DOHH2 (cell line): ENCODE measurements around the gene NETO2.

ENCODE experiments used
- H3F3A ChIP-seq: fragments of 200-600 bp; sonication (generic), shearing (Covaris generic); 2 replicates; pipeline ENCODE4 v1.6.0; 2016; ENCODE audit warnings: antibody characterized with exemption, mild to moderate bottlenecking; ENCODE audit not compliant: control insufficient read depth, insufficient read depth
- H3K27ac ChIP-seq: fragments of 200-600 bp; sonication (generic); 2 replicates; pipeline ENCODE4 v1.5.1; 2014; ENCODE audit warnings: low read depth, mild to moderate bottlenecking, low read length, moderate library complexity
- H3K27me3 ChIP-seq: fragments of 200-600 bp; sonication (generic); 2 replicates; pipeline ENCODE4 v1.6.1; 2014; ENCODE audit warnings: mild to moderate bottlenecking, low read length, mixed read lengths; ENCODE audit not compliant: control insufficient read depth
- H3K36me3 ChIP-seq: fragments of 200-600 bp; sonication (generic); 2 replicates; pipeline ENCODE4 v1.6.1; 2014; ENCODE audit warnings: mild to moderate bottlenecking, low read length, moderate library complexity, mixed read lengths; ENCODE audit not compliant: control insufficient read depth
- H3K4me1 ChIP-seq: fragments of 200-600 bp; sonication (generic); 2 replicates; pipeline ENCODE4 v1.6.1; 2014; ENCODE audit warnings: mild to moderate bottlenecking, low read length, mixed read lengths; ENCODE audit not compliant: control insufficient read depth
- H3K4me2 ChIP-seq: fragments of 200-600 bp; sonication (generic); 2 replicates; pipeline ENCODE4 v1.6.0; 2014; ENCODE audit warnings: mild to moderate bottlenecking, low read length, moderate library complexity
- H3K4me3 ChIP-seq: fragments of 200-600 bp; sonication (generic); 2 replicates; pipeline ENCODE4 v1.5.1; 2014; ENCODE audit warnings: mild to moderate bottlenecking, low read length, mixed read lengths
- H3K79me2 ChIP-seq: fragments of 200-600 bp; sonication (generic); 2 replicates; pipeline ENCODE4 v1.6.1; 2014; ENCODE audit warnings: mild to moderate bottlenecking, low read length, mixed read lengths; ENCODE audit not compliant: control insufficient read depth
- H3K9me2 ChIP-seq: fragments of 200-600 bp; sonication (generic); replicated peaks from 2 replicates; pipeline ENCODE4 v1.6.1; 2014; ENCODE audit warnings: mild to moderate bottlenecking, low read length, mixed read lengths; ENCODE audit not compliant: control insufficient read depth
- H3K9me3 ChIP-seq: fragments of 200-600 bp; sonication (generic); 2 replicates; pipeline ENCODE4 v1.6.1; 2014; ENCODE audit warnings: antibody characterized with exemption, low read length, mixed read lengths; ENCODE audit not compliant: control insufficient read depth, insufficient read depth
- H4K20me1 ChIP-seq: fragments of 200-600 bp; sonication (generic); 2 replicates; pipeline ENCODE4 v1.6.0; 2014; ENCODE audit warnings: low read depth, mild to moderate bottlenecking, antibody characterized with exemption, low read length, moderate library complexity; ENCODE audit not compliant: control insufficient read depth, insufficient read depth
- EZH2phosphoT487 ChIP-seq: fragments of 200-600 bp; sonication (generic); IDR thresholded peaks from 2 replicates; pipeline ENCODE4 v1.6.1; 2017; ENCODE audit warnings: borderline replicate concordance, mild to moderate bottlenecking, antibody characterized with exemption, low read length, moderate library complexity, mixed read lengths
- TF ChIP-seq, protein P1 (sequence below): fragments of 200-600 bp; sonication (generic); IDR thresholded peaks from one replicate; pipeline ENCODE4 v1.5.1; 2014; ENCODE audit warnings: antibody characterized with exemption, mild to moderate bottlenecking, low read depth, low read length; ENCODE audit not compliant: poor library complexity, severe bottlenecking

Gene NETO2

DNA sequence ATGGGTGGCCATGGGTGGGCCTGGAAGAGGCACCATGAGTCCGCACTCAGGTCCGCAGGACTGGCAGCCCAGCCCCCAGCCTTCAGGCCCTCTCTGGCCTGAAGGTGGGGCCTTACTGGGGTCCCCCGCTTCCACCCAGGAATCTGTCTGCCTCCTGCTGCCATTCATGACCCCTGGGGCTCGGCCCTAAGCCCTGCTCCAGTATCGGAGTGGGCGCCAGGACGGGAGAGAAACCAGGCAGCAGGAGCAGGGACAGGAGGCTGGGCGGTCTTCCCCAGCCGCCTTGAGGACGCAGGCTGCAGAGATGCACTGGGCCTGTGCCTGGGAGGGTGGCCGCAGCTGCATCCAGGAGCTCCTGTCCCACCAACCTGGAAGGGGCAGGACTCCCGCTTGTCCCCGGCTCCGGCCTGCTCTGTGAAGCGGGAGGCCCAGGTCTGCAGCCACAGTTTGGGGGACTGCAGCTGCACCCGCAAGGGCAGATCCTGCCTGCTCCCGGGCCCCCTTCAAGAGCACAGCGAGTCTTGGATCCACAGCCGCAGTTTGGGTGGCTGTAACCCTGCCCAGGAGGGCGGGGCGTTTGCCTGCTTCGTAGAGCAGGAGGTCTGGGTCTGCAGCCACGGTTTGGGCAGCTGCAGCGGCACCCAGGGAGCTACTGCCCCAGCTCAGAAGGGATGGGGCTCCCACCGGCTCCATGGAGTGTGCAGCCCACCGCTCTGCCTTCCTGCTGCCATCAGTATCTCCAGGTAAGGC lies 88.4 kb downstream of the NETO2 start:
- no peak overlapping the region for H3K4me2 ChIP-seq
- no peaks in the 10 kb centered on the region for H3K36me3 ChIP-seq
- H3K79me2 ChIP-seq = no peaks in the 10 kb centered on the region
- H3K4me1 ChIP-seq = no peaks in the 10 kb centered on the region
- no peaks in the 10 kb centered on the region for H3K9me3 ChIP-seq
- no peaks in the 10 kb centered on the region for H3K27me3 ChIP-seq
- H3K9me2 ChIP-seq = no peaks in the 10 kb centered on the region
- H3F3A ChIP-seq = no peaks in the 10 kb centered on the region
- TF ChIP-seq EZH2phosphoT487 = no peak
- TF ChIP-seq, protein P1, sequence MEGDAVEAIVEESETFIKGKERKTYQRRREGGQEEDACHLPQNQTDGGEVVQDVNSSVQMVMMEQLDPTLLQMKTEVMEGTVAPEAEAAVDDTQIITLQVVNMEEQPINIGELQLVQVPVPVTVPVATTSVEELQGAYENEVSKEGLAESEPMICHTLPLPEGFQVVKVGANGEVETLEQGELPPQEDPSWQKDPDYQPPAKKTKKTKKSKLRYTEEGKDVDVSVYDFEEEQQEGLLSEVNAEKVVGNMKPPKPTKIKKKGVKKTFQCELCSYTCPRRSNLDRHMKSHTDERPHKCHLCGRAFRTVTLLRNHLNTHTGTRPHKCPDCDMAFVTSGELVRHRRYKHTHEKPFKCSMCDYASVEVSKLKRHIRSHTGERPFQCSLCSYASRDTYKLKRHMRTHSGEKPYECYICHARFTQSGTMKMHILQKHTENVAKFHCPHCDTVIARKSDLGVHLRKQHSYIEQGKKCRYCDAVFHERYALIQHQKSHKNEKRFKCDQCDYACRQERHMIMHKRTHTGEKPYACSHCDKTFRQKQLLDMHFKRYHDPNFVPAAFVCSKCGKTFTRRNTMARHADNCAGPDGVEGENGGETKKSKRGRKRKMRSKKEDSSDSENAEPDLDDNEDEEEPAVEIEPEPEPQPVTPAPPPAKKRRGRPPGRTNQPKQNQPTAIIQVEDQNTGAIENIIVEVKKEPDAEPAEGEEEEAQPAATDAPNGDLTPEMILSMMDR = no peak
- no peak overlapping the region for H3K4me3 ChIP-seq
- H4K20me1 ChIP-seq = no peaks in the 10 kb centered on the region
- no peak overlapping the region for H3K27ac ChIP-seq

DNA sequence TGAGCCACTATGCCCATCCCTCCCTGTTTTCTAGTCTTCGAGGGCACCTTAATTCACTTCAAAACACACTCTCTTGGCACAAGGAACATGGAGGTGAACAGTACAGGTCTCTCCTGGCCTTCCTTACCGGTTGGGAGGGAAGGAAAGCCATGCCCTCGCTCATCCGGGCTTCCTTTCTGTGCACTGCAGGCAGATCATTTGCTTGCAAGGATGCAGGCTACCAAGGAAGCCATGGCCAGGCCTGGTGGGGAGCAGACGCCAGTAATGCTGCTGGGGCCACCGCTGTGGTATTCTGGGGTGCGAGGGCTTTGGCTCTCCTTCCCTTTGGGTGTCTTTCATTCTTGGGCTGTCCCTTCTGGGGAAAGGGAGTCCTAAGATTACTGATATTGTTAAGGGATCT lies 89.4 kb downstream of the NETO2 start:
- Histone ChIP-seq H3K36me3 (no peaks in the 10 kb centered on the region), H3K4me2 (no peak overlapping the region), H3K9me2 (no peaks in the 10 kb centered on the region), H3K27me3 (no peaks in the 10 kb centered on the region), H3K4me1 (no peaks in the 10 kb centered on the region), H3K4me3 (no peak overlapping the region), H4K20me1 (no peaks in the 10 kb centered on the region), H3K79me2 (no peaks in the 10 kb centered on the region), H3K27ac (no peak overlapping the region), H3K9me3 (no peaks in the 10 kb centered on the region), H3F3A (no peaks in the 10 kb centered on the region)
- TF ChIP-seq, protein P1 = no peak
- no peak for TF ChIP-seq EZH2phosphoT487

DNA sequence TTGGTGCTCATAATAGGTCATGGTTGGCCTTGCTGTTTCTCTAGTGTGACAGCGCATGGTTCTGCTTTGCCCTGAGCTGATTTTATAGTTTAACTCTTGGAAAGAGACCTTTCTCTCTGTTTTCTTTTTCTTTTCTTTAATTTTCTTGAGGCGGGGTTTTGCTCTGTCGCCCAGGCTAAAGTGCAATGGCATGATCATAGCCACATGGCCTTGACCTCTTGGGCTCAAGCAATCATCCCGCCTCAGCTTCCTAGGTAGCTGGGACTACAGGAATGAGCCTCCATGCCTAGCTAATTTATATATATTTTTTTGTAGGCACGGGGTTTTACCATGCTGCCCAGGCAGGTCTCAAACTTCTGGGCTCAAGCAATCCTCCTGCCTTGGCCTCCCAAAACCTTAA lies 89.8 kb downstream of the NETO2 start:
- H3K4me1 ChIP-seq = no peaks in the 10 kb centered on the region
- H3K79me2 ChIP-seq = no peaks in the 10 kb centered on the region
- no peaks in the 10 kb centered on the region for H3K9me2 ChIP-seq
- H3K36me3 ChIP-seq = no peaks in the 10 kb centered on the region
- TF ChIP-seq, protein P1 = no peak
- TF ChIP-seq EZH2phosphoT487 = no peak
- H3K27ac ChIP-seq = no peak overlapping the region
- no peak overlapping the region for H3K4me3 ChIP-seq
- no peaks in the 10 kb centered on the region for H3K27me3 ChIP-seq
- H3K9me3 ChIP-seq = no peaks in the 10 kb centered on the region
- no peaks in the 10 kb centered on the region for H3F3A ChIP-seq
- no peaks in the 10 kb centered on the region for H4K20me1 ChIP-seq
- H3K4me2 ChIP-seq = no peak overlapping the region
